Kidney epithelial cell (primary cell): ENCODE data around the gene HNRNPA1. TPM values are rescaled to one million over a fixed set of nuclear protein-coding genes. Genes with fewer than 3 reads are reported as not detected.

Source experiments
- DNase-seq: peaks from one replicate; pipeline ENCODE4 v3.0.0-alpha.2; 2010; ENCODE audit warnings: low read depth
- H3K27me3 ChIP-seq: 2 replicates; pipeline ENCODE4 v1.6.0; 2011; ENCODE audit warnings: low read length; ENCODE audit not compliant: control insufficient read depth, insufficient read depth
- H3K36me3 ChIP-seq: 2 replicates; pipeline ENCODE4 v1.5.1; 2011; ENCODE audit warnings: low read length; ENCODE audit not compliant: control insufficient read depth, insufficient read depth
- H3K4me3 ChIP-seq: 2 replicates; pipeline ENCODE4 v1.5.1; 2011; ENCODE audit warnings: low read depth, mild to moderate bottlenecking, control low read depth, low read length
- CTCF ChIP-seq: IDR thresholded peaks from 2 replicates; pipeline ENCODE4 v1.5.1; 2011; ENCODE audit warnings: mild to moderate bottlenecking, moderate library complexity, low read length, control low read depth, inconsistent platforms; ENCODE audit not compliant: insufficient read depth, poor library complexity, severe bottlenecking
- total RNA-seq: library from RNA; depleted of rRNA; stranded (reverse); fragments of >200 nt; gene quantifications from 2 replicates; pipeline ENCODE4 v1.2.3, GENCODE V29; 2015

The HNRNPA1 gene
- total RNA-seq, 1 donor from 2014 or later: 645 TPM

GRCh38 chr12:54329759-54330158 is 49.2 kb downstream of the HNRNPA1 start:
- DNase-seq: no peak
- TF ChIP-seq CTCF: no peak
- H3K36me3 ChIP-seq: no peaks in the 10 kb centered on the region
- H3K4me3 ChIP-seq: no peak overlapping the region
- no peaks in the 10 kb centered on the region for H3K27me3 ChIP-seq

- TF ChIP-seq CTCF: no peak
- DNase-seq: no peak
- Histone ChIP-seq H3K27me3 (no peaks in the 10 kb centered on the region), H3K36me3 (no peaks in the 10 kb centered on the region), H3K4me3 (no peak overlapping the region)
Observed at GRCh38 chr12:54330442-54330841, 49.9 kb downstream of the HNRNPA1 start.

GRCh38 chr12:54331461-54331860 is 50.9 kb downstream of the HNRNPA1 start:
- Histone ChIP-seq H3K36me3 (no peaks in the 10 kb centered on the region), H3K27me3 (no peaks in the 10 kb centered on the region), H3K4me3 (no peak overlapping the region)
- no peak for DNase-seq
- no peak for TF ChIP-seq CTCF

- Histone ChIP-seq H3K27me3 (no peaks in the 10 kb centered on the region), H3K4me3 (no peak overlapping the region), H3K36me3 (no peaks in the 10 kb centered on the region)
- TF ChIP-seq CTCF: no peak
- DNase-seq: no peak
Observed at GRCh38 chr12:54333420-54334034, 53.0 kb downstream of the HNRNPA1 start.

Other genes with a start within 250 kb of the HNRNPA1 start
- 0.50 TPM in 1 of 2 replicates, not detected in the other for gene HOXC5, start 247.7 kb upstream of the HNRNPA1 start, total RNA-seq
- gene HOXC4, start 226.9 kb upstream of the HNRNPA1 start, total RNA-seq: 1.3 and 2.5 TPM in 2 replicates
- 66.5 and 67.1 TPM in 2 replicates for gene SMUG1, start 91.7 kb upstream of the HNRNPA1 start, total RNA-seq
- gene CBX5, start 604 bp upstream of the HNRNPA1 start, total RNA-seq: 63.8 and 64.8 TPM in 2 replicates
- gene NFE2, start 20.3 kb downstream of the HNRNPA1 start, total RNA-seq: 0.07 and 0.17 TPM in 2 replicates
- 122 and 157 TPM in 2 replicates for gene COPZ1, start 44.4 kb downstream of the HNRNPA1 start, total RNA-seq
- not detected in 2 replicates for gene GPR84, start 83.8 kb downstream of the HNRNPA1 start, total RNA-seq
- 5.6 and 11.6 TPM in 2 replicates for gene ZNF385A, start 104.0 kb downstream of the HNRNPA1 start, total RNA-seq
- 109 and 120 TPM in 2 replicates for gene ITGA5, start 138.5 kb downstream of the HNRNPA1 start, total RNA-seq
- gene GTSF1, start 192.9 kb downstream of the HNRNPA1 start, total RNA-seq: 0.34 and 1.8 TPM in 2 replicates
- gene NCKAP1L, start 217.0 kb downstream of the HNRNPA1 start, total RNA-seq: not detected in 2 replicates